Suprapubic skin (tissue), 4 donors: ENCODE measurements around the gene ACTG1. TPM values are rescaled to one million over a fixed set of nuclear protein-coding genes. Genes with fewer than 3 reads are reported as not detected.
A peak's percentile ranks its signal among the peaks of the same experiment; 100 is the strongest.

Experiments used
- DNase-seq, 2 donors: peaks; one replicate each; pipeline ENCODE4 v3.0.0-alpha.2; 2019; ENCODE audit warnings: low spot score in 2 of 2
- H3K27ac ChIP-seq: fragments of 200-600 bp; sonication (generic); one replicate; pipeline ENCODE4 v1.5.1; 2019
- H3K27me3 ChIP-seq: fragments of 200-600 bp; sonication (generic); one replicate; pipeline ENCODE4 v1.5.1; 2019
- H3K36me3 ChIP-seq: fragments of 200-600 bp; sonication (generic); one replicate; pipeline ENCODE4 v1.5.1; 2019
- H3K4me1 ChIP-seq: fragments of 200-600 bp; sonication (generic); one replicate; pipeline ENCODE4 v1.5.1; 2019
- H3K4me3 ChIP-seq: fragments of 200-600 bp; sonication (generic); one replicate; pipeline ENCODE4 v1.5.1; 2019; ENCODE audit warnings: mild to moderate bottlenecking
- H3K9me3 ChIP-seq: fragments of 200-600 bp; sonication (generic); one replicate; pipeline ENCODE4 v1.5.1; 2019
- EP300 ChIP-seq: sonication (generic); formaldehyde crosslinking; IDR thresholded peaks from one replicate; pipeline ENCODE4 v1.6.1; 2017; ENCODE audit warnings: antibody characterized with exemption
- POLR2A ChIP-seq, 2 donors: fragments of 450-650 bp; IDR thresholded peaks; one replicate each; pipeline ENCODE4 v1.6.1; 2017; ENCODE audit warnings: antibody characterized with exemption in 2 of 2, mild to moderate bottlenecking in 2 of 2, moderate library complexity in 2 of 2
- POLR2AphosphoS5 ChIP-seq, 3 donors: sonication (generic); formaldehyde crosslinking; IDR thresholded peaks; one replicate each; pipeline ENCODE4 v1.6.1; 2017; ENCODE audit warnings: antibody characterized with exemption in 3 of 3
- WGBS: methylation state at CpG from one replicate; pipeline ENCODE4 v1.1.5; 2018; 5-methylcytosine and 5-hydroxymethylcytosine counted together
- total RNA-seq, 4 donors: library from RNA; depleted of rRNA; stranded (reverse); fragments of >200 nt; gene quantifications; one replicate each; pipeline ENCODE4 v1.1.0, GENCODE V29; 2016
- TF ChIP-seq, protein P1 (sequence below), 2 donors: fragments of 200-600 bp in 1 of 2; fragments of 450-650 bp in 1 of 2; sonication (generic) in 1 of 2; IDR thresholded peaks; one replicate each; pipeline ENCODE4 v1.5.1; 2016 to 2019; ENCODE audit warnings: antibody characterized with exemption in 2 of 2, mild to moderate bottlenecking in 1 of 2, moderate library complexity in 1 of 2

Gene ACTG1
- total RNA-seq, 4 donors from 2014 or later: 2,659 to 6,485 (median 4,163) TPM

DNA sequence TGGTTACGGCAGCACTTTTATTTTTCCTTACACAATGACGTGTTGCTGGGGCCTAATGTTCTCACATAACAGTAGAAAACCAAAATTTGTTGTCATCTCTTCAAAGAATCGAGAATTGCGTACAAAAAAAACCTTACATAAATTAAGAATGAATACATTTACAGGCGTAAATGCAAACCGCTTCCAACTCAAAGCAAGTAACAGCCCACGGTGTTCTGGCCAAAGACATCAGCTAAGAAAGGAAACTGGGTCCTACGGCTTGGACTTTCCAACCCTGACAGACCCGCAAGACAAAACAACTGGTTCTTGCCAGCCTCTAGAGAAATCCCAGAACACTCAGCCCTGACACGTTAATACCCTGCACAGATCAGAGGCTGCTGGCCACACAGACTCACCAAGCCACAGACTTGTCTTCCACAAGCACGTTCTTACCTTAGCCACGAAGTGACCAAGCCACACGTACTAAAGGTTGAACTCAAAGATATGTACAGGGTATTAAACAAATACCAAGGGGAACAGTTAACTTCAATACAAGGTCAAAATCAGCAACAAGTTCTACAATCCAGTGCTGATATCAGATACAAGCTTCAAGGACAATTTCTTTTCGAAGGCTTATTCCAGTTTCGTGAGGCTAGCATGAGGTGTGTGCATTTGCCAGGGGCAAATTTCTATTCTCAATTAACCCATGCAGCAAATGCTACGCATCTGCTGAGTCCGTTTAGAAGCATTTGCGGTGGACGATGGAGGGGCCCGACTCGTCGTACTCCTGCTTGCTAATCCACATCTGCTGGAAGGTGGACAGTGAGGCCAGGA is 2.4 kb downstream of the ACTG1 start:
- Histone ChIP-seq H3K27ac (peak overlapping the region; percentile 95), H3K27me3 (no peaks in the 10 kb centered on the region), H3K4me3 (peak overlapping the region; percentile 96), H3K4me1 (peaks cover 48% of the 10 kb centered on the region), H3K9me3 (no peaks in the 10 kb centered on the region), H3K36me3 (peaks cover 20% of the 10 kb centered on the region)
- no peak for TF ChIP-seq POLR2AphosphoS5 (IDR thresholded peaks at IDR 0.05)
- TF ChIP-seq POLR2A (IDR thresholded peaks at IDR 0.05): no peak
- TF ChIP-seq EP300: no peak
- no peak for DNase-seq
- WGBS: 2% methylated on average over 15 of the region's 22 CpGs

DNA sequence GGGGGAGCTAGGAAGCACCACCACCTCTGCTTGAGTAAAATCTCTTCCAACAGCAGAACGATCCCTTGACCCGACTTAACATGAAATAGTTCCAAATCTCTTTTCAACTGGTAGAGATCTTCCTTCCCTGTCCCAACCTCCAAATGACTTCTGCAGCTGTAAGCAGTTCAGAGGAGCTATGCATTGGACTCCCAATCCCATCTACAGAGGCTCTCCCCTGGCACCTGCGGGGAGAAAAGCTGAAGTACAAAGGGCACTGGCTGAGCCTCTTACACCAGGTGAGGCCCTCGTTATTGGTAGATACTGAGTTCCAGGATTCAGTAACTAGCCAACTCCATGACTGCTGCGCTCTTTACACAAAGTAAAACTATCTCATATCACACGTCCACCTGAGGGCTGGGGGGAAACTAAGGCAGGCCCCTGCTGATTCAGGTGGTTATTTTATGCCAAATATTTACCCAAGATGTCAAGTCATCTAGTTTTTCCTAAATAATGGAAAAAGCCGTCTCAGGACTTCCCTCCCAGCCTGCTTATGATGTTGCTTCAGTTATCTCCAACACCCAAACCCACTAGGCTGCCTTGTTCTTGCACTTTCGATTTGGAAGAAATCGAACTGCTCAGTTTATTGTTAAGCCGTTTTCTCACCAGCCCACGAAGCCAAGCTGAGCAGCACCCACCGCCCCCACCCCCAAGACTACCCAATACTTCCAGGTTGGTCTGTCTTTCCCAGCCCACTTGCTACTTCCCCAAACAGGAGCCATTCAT is 3.2 kb downstream of the ACTG1 start:
- TF ChIP-seq, protein P1, sequence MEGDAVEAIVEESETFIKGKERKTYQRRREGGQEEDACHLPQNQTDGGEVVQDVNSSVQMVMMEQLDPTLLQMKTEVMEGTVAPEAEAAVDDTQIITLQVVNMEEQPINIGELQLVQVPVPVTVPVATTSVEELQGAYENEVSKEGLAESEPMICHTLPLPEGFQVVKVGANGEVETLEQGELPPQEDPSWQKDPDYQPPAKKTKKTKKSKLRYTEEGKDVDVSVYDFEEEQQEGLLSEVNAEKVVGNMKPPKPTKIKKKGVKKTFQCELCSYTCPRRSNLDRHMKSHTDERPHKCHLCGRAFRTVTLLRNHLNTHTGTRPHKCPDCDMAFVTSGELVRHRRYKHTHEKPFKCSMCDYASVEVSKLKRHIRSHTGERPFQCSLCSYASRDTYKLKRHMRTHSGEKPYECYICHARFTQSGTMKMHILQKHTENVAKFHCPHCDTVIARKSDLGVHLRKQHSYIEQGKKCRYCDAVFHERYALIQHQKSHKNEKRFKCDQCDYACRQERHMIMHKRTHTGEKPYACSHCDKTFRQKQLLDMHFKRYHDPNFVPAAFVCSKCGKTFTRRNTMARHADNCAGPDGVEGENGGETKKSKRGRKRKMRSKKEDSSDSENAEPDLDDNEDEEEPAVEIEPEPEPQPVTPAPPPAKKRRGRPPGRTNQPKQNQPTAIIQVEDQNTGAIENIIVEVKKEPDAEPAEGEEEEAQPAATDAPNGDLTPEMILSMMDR (IDR thresholded peaks at IDR 0.05): no peak
- TF ChIP-seq POLR2A (IDR thresholded peaks at IDR 0.05) (no peak), POLR2AphosphoS5 (IDR thresholded peaks at IDR 0.05) (no peak), EP300 (no peak)
- Histone ChIP-seq H3K27ac (no peak overlapping the region), H3K27me3 (no peaks in the 10 kb centered on the region), H3K4me1 (peaks cover 42% of the 10 kb centered on the region), H3K9me3 (no peaks in the 10 kb centered on the region), H3K4me3 (peak overlapping the region; percentile 96), H3K36me3 (peaks cover 20% of the 10 kb centered on the region)
- WGBS: 22% methylated on average over 12 of the region's 12 CpGs
- no peak for DNase-seq

DNA sequence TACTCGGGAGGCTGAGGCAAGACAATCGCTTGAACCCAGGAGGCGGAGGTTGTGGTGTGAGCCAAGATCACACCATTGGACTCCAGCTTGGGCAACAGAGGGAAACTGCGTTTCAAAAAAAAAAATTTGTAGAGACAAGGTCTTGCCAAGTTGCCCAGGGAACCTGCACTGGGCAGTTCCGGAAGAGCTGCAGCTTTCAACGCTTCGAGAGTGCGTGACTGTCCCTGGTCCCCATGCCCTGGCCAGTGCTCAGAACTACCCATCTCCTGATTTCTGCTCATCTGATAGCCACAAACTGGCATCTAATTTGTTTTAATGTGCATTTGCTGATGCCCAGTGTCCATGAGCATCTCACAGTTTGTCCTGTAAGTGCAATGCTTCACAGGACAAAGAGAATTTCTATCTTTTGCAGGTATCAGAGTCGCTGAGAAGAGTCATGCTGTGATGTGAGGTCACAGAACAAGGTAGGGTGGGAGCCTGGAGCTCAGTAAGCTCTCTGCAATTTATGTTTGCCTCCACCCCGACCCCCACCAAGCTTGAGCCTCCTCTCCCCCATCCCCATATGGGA is 3.9 kb downstream of the ACTG1 start:
- WGBS: 56% methylated on average over 10 of the region's 10 CpGs
- H3K4me1 ChIP-seq: peaks cover 36% of the 10 kb centered on the region
- peak overlapping the region; percentile 96 for H3K4me3 ChIP-seq
- H3K27ac ChIP-seq: no peak overlapping the region
- no peaks in the 10 kb centered on the region for H3K27me3 ChIP-seq
- DNase-seq: no peak
- H3K9me3 ChIP-seq: no peaks in the 10 kb centered on the region
- TF ChIP-seq POLR2AphosphoS5 (IDR thresholded peaks at IDR 0.05) (no peak), EP300 (no peak), POLR2A (IDR thresholded peaks at IDR 0.05) (no peak)
- TF ChIP-seq, protein P1 (IDR thresholded peaks at IDR 0.05): no peak
- H3K36me3 ChIP-seq: peaks cover 20% of the 10 kb centered on the region

DNA sequence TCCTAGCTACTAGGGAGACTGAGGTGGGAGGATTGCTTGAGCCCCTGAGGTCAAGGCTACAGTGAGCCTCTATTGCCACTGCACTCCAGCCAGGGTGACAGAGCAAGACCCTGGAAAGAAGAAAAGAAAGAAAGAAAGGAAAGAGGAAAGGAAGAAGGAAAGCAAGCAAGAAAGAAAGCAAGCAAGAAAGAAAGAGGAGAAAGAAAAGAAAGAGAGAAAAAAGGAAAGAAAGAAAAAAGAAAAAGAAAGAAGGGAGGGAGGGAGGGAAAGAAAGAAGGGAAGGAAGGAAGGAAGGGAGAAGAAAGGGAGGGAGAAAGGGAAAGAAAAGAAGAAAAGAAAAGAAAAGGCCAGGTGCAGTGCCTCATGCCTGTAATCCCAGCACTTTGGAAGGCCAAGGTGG is 9.0 kb downstream of the ACTG1 start:
- Histone ChIP-seq H3K4me1 (peaks cover 3% of the 10 kb centered on the region), H3K27me3 (no peaks in the 10 kb centered on the region), H3K27ac (no peak overlapping the region), H3K9me3 (no peaks in the 10 kb centered on the region), H3K4me3 (no peak overlapping the region), H3K36me3 (no peaks in the 10 kb centered on the region)
- DNase-seq: no peak
- TF ChIP-seq POLR2A (IDR thresholded peaks at IDR 0.05) (no peak), POLR2AphosphoS5 (IDR thresholded peaks at IDR 0.05) (no peak), EP300 (no peak)
- TF ChIP-seq, protein P1 (IDR thresholded peaks at IDR 0.05): no peak

DNA sequence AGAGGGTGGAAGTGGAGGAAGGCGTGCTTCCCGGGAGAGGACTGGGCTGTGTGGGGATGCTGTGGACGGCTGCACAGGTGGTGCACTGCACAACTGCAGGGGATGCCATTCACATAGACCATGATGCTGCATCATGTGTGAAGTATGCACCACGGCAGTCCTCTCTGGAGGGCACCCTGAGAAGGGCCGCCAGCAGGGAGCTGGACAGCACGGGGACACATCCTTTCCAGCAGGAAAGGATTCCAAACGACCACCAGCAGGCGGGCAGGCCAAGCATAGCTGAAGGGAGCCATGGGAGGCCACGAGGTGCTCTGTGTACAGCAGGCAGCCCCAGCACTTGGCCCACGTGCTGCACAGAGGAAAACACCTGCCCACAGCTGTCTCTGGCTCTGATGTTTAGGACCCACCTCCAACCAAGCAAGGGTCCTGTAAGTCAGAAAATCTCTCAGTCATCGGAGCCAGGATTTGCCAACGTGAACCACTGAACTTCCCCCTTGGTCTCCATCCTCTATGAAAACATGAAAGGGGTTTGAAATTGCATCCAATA is 10.1 kb downstream of the ACTG1 start:
- no peak for DNase-seq
- Histone ChIP-seq H3K27ac (no peak overlapping the region), H3K4me1 (no peaks in the 10 kb centered on the region), H3K27me3 (no peaks in the 10 kb centered on the region), H3K36me3 (no peaks in the 10 kb centered on the region), H3K9me3 (no peaks in the 10 kb centered on the region), H3K4me3 (no peak overlapping the region)
- 77% methylated on average over 8 of the region's 12 CpGs for WGBS
- no peak for TF ChIP-seq POLR2AphosphoS5 (IDR thresholded peaks at IDR 0.05)
- no peak for TF ChIP-seq POLR2A (IDR thresholded peaks at IDR 0.05)
- no peak for TF ChIP-seq EP300
- TF ChIP-seq, protein P1 (IDR thresholded peaks at IDR 0.05): no peak
